OCI-LY1 (cell line): ENCODE results near the gene LIFR.

Source experiments
- H2AFZ ChIP-seq: fragments of 200-600 bp; sonication (generic), shearing (Covaris generic); 2 replicates; pipeline ENCODE4 v1.6.0; 2014; ENCODE audit warnings: antibody characterized with exemption, mild to moderate bottlenecking, low read length
- H3F3A ChIP-seq: fragments of 200-600 bp; sonication (generic), shearing (Covaris generic); 2 replicates; pipeline ENCODE4 v1.6.0; 2014; ENCODE audit warnings: mild to moderate bottlenecking, antibody characterized with exemption, low read length, moderate library complexity; ENCODE audit not compliant: insufficient read depth
- H3K27ac ChIP-seq: fragments of 200-600 bp; sonication (generic); 2 replicates; pipeline ENCODE4 v1.5.1; 2014; ENCODE audit warnings: low read length, mixed run types, mild to moderate bottlenecking, low read depth; ENCODE audit not compliant: poor library complexity, severe bottlenecking
- H3K27me3 ChIP-seq: fragments of 200-600 bp; sonication (generic); 2 replicates; pipeline ENCODE4 v1.6.0; 2014; ENCODE audit warnings: antibody characterized with exemption, mild to moderate bottlenecking, low read length, moderate library complexity; ENCODE audit not compliant: insufficient read depth
- H3K36me3 ChIP-seq: fragments of 200-600 bp; sonication (generic); 2 replicates; pipeline ENCODE4 v1.6.1; 2014; ENCODE audit warnings: mild to moderate bottlenecking, antibody characterized with exemption, low read length, moderate library complexity, mixed read lengths; ENCODE audit not compliant: insufficient read depth
- H3K4me1 ChIP-seq: fragments of 200-600 bp; sonication (generic); 2 replicates; pipeline ENCODE4 v1.5.1; 2014; ENCODE audit warnings: mild to moderate bottlenecking, low read length, moderate library complexity; ENCODE audit not compliant: insufficient read depth, severe bottlenecking
- H3K4me2 ChIP-seq: fragments of 200-600 bp; sonication (generic), shearing (Covaris generic); 2 replicates; pipeline ENCODE4 v1.6.1; 2014; ENCODE audit warnings: low read length
- H3K4me3 ChIP-seq: fragments of 200-600 bp; sonication (generic); 2 replicates; pipeline ENCODE4 v1.5.1; 2014; ENCODE audit warnings: low read length, low read depth, mild to moderate bottlenecking, mixed read lengths; ENCODE audit not compliant: poor library complexity, severe bottlenecking
- H3K79me2 ChIP-seq: fragments of 200-600 bp; shearing (Covaris generic); 2 replicates; pipeline ENCODE4 v1.6.1; 2016; ENCODE audit warnings: mixed run types, low read length, mixed read lengths; ENCODE audit not compliant: insufficient read depth
- H3K9ac ChIP-seq: fragments of 200-600 bp; sonication (generic), shearing (Covaris generic); 2 replicates; pipeline ENCODE4 v1.6.1; 2014; ENCODE audit warnings: mild to moderate bottlenecking, low read length, mixed read lengths
- H3K9me2 ChIP-seq: fragments of 200-600 bp; sonication (generic), shearing (Covaris generic); 2 replicates; pipeline ENCODE4 v1.6.1; 2014; ENCODE audit warnings: low read depth, mild to moderate bottlenecking, low read length, mixed read lengths
- H3K9me3 ChIP-seq: fragments of 200-600 bp; shearing (Covaris generic); 2 replicates; pipeline ENCODE4 v1.6.1; 2014; ENCODE audit warnings: low read length, mixed read lengths
- H4K20me1 ChIP-seq: fragments of 200-600 bp; sonication (generic), shearing (Covaris generic); 2 replicates; pipeline ENCODE4 v1.6.0; 2016; ENCODE audit warnings: mild to moderate bottlenecking, low read length; ENCODE audit not compliant: insufficient read depth
- CTCF ChIP-seq: fragments of 200-600 bp; sonication (generic), shearing (Covaris generic); IDR thresholded peaks from 2 replicates; pipeline ENCODE4 v1.5.1; 2017; ENCODE audit warnings: mild to moderate bottlenecking, antibody characterized with exemption, low read length, moderate library complexity, mixed read lengths
- EZH2 ChIP-seq: fragments of 200-600 bp; sonication (generic), shearing (Covaris generic); IDR thresholded peaks from 2 replicates; pipeline ENCODE4 v1.8.0; 2017; ENCODE audit warnings: borderline replicate concordance, mixed run types, mild to moderate bottlenecking, antibody characterized with exemption, low read length, moderate library complexity, mixed read lengths

The LIFR gene

GRCh38 chr5:38451074-38451725 is 105.2 kb downstream of the LIFR start:
- H4K20me1 ChIP-seq: no peaks in the 10 kb centered on the region; the same call in 1 of the 2 replicates
- H3K27me3 ChIP-seq: peaks cover 9% of the 10 kb centered on the region; the same call in 1 of the 2 replicates

GRCh38 chr5:38450627-38451026 is 105.8 kb downstream of the LIFR start:
- no peak overlapping the region for H3K9ac ChIP-seq
- H3K27me3 ChIP-seq: peaks cover 9% of the 10 kb centered on the region; the same call in 1 of the 2 replicates
- H3K36me3 ChIP-seq: no peaks in the 10 kb centered on the region
- no peak overlapping the region for H2AFZ ChIP-seq
- no peak overlapping the region for H3K4me2 ChIP-seq
- no peaks in the 10 kb centered on the region for H3K9me3 ChIP-seq
- TF ChIP-seq EZH2: no peak
- TF ChIP-seq CTCF: no peak
- H3F3A ChIP-seq: no peaks in the 10 kb centered on the region
- H3K27ac ChIP-seq: no peak overlapping the region
- H3K79me2 ChIP-seq: no peaks in the 10 kb centered on the region
- H3K4me1 ChIP-seq: no peaks in the 10 kb centered on the region
- no peaks in the 10 kb centered on the region for H3K9me2 ChIP-seq
- H3K4me3 ChIP-seq: no peak overlapping the region
- no peaks in the 10 kb centered on the region; the same call in 1 of the 2 replicates for H4K20me1 ChIP-seq

More at GRCh38 chr5:38451074-38451725, 105.2 kb downstream of the LIFR start:
- TF ChIP-seq EZH2 (no peak), CTCF (no peak)
- Histone ChIP-seq H2AFZ (no peak overlapping the region), H3K79me2 (no peaks in the 10 kb centered on the region), H3K4me2 (no peak overlapping the region), H3F3A (no peaks in the 10 kb centered on the region), H3K4me1 (no peaks in the 10 kb centered on the region), H3K36me3 (no peaks in the 10 kb centered on the region), H3K4me3 (no peak overlapping the region), H3K9ac (no peak overlapping the region), H3K27ac (no peak overlapping the region), H3K9me3 (no peaks in the 10 kb centered on the region), H3K9me2 (no peaks in the 10 kb centered on the region)

GRCh38 chr5:38448568-38449350 is 107.7 kb downstream of the LIFR start:
- H3K9me2 ChIP-seq: no peaks in the 10 kb centered on the region
- H4K20me1 ChIP-seq: no peaks in the 10 kb centered on the region; the same call in 1 of the 2 replicates
- H3K27ac ChIP-seq: no peak overlapping the region
- no peak overlapping the region for H3K4me3 ChIP-seq
- H2AFZ ChIP-seq: no peak overlapping the region
- no peaks in the 10 kb centered on the region for H3K79me2 ChIP-seq
- H3K36me3 ChIP-seq: no peaks in the 10 kb centered on the region
- H3K27me3 ChIP-seq: peaks cover 9% of the 10 kb centered on the region; the same call in 1 of the 2 replicates
- no peaks in the 10 kb centered on the region for H3K9me3 ChIP-seq
- H3K4me1 ChIP-seq: no peaks in the 10 kb centered on the region
- H3K4me2 ChIP-seq: no peak overlapping the region
- H3K9ac ChIP-seq: no peak overlapping the region
- TF ChIP-seq CTCF: no peak
- TF ChIP-seq EZH2: no peak
- H3F3A ChIP-seq: no peaks in the 10 kb centered on the region
